ENCODE measurements around the gene CACNA1I.

The CACNA1I gene

DNA sequence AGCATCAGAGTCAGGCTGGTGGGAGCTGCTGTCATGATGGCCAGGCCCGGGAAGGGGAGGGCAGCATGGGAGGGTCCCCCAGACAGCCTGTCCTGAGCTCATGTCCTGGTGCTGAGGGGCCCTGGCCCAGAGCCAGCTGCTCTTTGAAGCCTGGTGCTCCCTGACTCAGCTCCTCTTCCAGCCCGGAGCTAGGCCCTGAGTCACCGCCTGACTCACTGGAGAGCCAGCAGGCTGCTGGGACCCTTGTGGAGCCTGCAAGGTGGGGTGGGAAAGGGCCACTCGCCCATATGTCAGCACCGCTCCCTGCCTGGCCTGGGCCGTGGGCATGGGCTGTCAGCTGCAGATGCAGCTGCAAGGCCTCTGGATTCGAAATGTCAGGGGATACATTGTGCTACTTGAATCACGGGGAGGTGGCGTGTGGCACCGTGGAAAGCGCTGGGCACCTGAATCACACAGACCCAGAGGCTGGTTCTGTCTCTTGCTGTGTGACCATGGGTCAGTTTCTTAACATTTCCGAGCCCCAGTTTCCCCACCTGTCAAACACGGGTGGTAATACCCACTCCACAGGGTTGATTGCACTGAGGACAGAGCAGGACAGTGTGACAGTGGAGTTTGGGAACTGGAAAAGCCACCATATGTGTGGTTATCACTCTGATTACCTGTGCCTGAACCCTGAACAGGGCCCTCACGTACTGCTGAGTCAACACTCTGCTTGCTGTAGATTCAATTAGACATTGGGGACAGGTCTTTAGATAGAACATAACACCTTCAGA is 4.4 kb downstream of the CACNA1I start:
- ATAC-seq = no peak
- no peak for DNase-seq
- Mint-ChIP-seq H3K27me3 (peaks cover 31% of the 10 kb centered on the region), H3K4me1 (no peaks in the 10 kb centered on the region), H3K9me3 (no peaks in the 10 kb centered on the region), H3K4me3 (no peak overlapping the region), H3K27ac (no peak overlapping the region)

GRCh38 chr22:39575552-39575825 is 4.9 kb downstream of the CACNA1I start:
- Mint-ChIP-seq H3K4me3 (no peak overlapping the region), H3K9me3 (no peaks in the 10 kb centered on the region), H3K27me3 (peaks cover 31% of the 10 kb centered on the region), H3K27ac (no peak overlapping the region), H3K4me1 (no peaks in the 10 kb centered on the region)
- no peak for ATAC-seq
- no peak for DNase-seq

GRCh38 chr22:39576027-39576426 is 5.5 kb downstream of the CACNA1I start:
- Mint-ChIP-seq H3K27me3 (peaks cover 31% of the 10 kb centered on the region), H3K9me3 (no peaks in the 10 kb centered on the region), H3K4me1 (no peaks in the 10 kb centered on the region), H3K4me3 (no peak overlapping the region), H3K27ac (no peak overlapping the region)
- DNase-seq (no peak), ATAC-seq (no peak)

DNA sequence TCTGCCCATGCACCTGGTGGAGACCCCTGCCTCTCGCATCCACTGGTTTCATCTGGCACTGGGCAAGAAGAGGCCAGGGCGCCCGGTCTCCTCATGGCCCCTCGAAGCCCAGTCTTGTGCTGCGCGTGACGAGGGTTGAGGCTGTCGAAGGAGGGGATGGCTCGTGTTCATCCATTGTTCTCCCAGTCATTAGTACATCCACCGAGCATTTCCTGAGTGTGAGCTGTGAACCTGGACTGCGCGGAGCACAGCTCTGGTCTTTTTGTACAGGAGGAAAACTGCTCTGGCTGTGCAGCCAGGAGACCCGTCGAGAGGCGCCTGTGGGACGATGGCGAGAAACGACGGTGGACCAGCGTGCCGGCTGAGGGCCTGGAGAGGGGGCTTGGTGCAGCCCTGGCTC is 6.8 kb downstream of the CACNA1I start:
- ATAC-seq = no peak
- H3K9me3 Mint-ChIP-seq = peaks cover 0 to under 1% of the 10 kb centered on the region in 2 donors
- no peak for DNase-seq
- no peak overlapping the region for H3K27ac Mint-ChIP-seq
- no peak overlapping the region for H3K4me3 Mint-ChIP-seq
- H3K4me1 Mint-ChIP-seq = no peaks in the 10 kb centered on the region
- peaks cover 26% of the 10 kb centered on the region for H3K27me3 Mint-ChIP-seq

DNA sequence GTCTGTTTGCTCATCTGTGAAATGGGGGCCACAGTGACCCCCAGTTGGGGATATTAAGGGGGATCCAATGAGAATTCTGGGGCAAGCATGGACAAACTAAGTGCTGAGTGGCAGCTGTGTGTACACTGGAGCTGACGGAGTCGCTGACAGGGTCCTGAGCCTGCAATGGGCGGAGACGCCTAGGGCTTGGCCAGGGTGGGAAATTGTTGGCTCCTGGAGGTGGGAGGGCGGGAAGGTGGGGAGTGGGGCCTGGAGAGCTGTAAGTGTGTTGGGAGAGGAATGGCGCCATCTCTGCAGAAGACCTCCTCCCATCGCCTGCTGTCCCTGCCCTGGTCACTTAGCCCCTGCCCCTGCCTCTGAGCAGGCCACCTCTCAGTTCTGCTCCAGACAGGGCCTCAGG is 7.3 kb downstream of the CACNA1I start:
- H3K4me3 Mint-ChIP-seq = no peak overlapping the region
- no peak overlapping the region for H3K27ac Mint-ChIP-seq
- DNase-seq = no peak
- peaks cover 4 to 6% of the 10 kb centered on the region in 2 donors for H3K9me3 Mint-ChIP-seq
- no peak for ATAC-seq
- H3K4me1 Mint-ChIP-seq = no peaks in the 10 kb centered on the region
- H3K27me3 Mint-ChIP-seq = peaks cover 26% of the 10 kb centered on the region

- no peak for ATAC-seq
- H3K27ac Mint-ChIP-seq = no peak overlapping the region
- peaks cover 33% of the 10 kb centered on the region for H3K27me3 Mint-ChIP-seq
- DNase-seq = no peak
- no peaks in the 10 kb centered on the region for H3K4me1 Mint-ChIP-seq
- peaks cover 12 to 15% of the 10 kb centered on the region in 2 donors for H3K9me3 Mint-ChIP-seq
- H3K4me3 Mint-ChIP-seq = no peak overlapping the region
These were observed 9.5 kb downstream of the CACNA1I start for GRCh38 chr22:39580006-39580441.

GRCh38 chr22:39580795-39581194 is 10.2 kb downstream of the CACNA1I start:
- DNase-seq (no peak), ATAC-seq (no peak)
- peaks cover 33% of the 10 kb centered on the region for H3K27me3 Mint-ChIP-seq
- H3K9me3 Mint-ChIP-seq = peaks cover 12 to 15% of the 10 kb centered on the region in 2 donors
- no peak overlapping the region for H3K27ac Mint-ChIP-seq
- H3K4me3 Mint-ChIP-seq = no peak overlapping the region
- no peaks in the 10 kb centered on the region for H3K4me1 Mint-ChIP-seq

DNA sequence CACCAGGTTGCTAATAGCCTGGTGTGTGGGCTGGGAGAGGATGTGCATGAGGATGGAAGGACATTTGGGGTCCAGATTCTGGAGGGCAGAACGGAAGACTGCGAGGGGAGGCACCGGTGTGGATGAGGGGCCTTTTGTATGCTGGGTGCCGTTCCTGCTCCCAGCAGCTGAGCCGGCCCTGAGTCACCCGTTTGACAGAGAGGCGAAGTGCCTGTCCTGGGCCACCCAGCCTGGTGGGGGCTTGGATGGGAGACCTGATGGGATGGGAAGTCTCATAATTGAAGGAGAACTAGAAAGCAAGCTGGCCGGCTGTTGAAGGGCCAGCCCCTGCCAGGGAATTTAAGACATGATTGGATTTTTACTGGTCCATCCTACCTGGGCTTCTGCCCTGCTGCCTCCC is 10.8 kb downstream of the CACNA1I start:
- no peak overlapping the region for H3K4me3 Mint-ChIP-seq
- ATAC-seq = no peak
- H3K4me1 Mint-ChIP-seq = no peaks in the 10 kb centered on the region
- H3K27me3 Mint-ChIP-seq = peaks cover 33% of the 10 kb centered on the region
- peaks cover 12 to 15% of the 10 kb centered on the region in 2 donors for H3K9me3 Mint-ChIP-seq
- H3K27ac Mint-ChIP-seq = no peak overlapping the region
- no peak for DNase-seq

DNA sequence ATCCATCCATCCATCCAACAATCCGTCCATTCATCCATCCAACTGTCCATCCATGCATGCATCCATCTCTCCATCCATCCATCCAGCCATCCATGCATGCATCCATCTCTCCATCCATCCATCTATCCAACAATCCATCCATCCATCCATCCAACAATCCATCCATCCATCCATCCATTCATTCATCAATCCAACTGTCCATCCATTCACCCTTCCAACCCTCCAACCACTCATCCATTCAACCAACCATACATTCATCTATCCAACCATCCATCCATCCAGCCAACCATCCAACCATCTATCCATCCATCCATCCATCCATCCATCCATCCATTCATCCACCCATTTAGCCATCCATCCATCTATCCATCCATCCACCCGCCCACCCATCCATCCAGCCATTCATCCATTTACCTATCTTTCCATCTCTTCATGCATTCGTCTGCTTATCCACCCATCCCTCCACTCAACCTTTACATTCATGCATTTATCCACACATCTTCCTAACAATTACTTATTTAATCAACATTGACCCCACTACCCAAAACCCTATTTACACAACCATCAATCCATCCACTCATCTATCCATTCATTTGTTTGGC is 12.6 kb downstream of the CACNA1I start:
- DNase-seq (no peak), ATAC-seq (no peak)
- Mint-ChIP-seq H3K9me3 (peaks cover 12 to 15% of the 10 kb centered on the region in 2 donors), H3K27me3 (peaks cover 20% of the 10 kb centered on the region), H3K4me1 (no peaks in the 10 kb centered on the region), H3K4me3 (no peak overlapping the region), H3K27ac (no peak overlapping the region)

- Mint-ChIP-seq H3K9me3 (no peaks in the 10 kb centered on the region), H3K27ac (no peak overlapping the region), H3K27me3 (no peaks in the 10 kb centered on the region), H3K4me3 (no peak overlapping the region), H3K4me1 (no peaks in the 10 kb centered on the region)
- no peak for ATAC-seq
- DNase-seq = no peak
These were observed 19.3 kb downstream of the CACNA1I start for GRCh38 chr22:39589875-39590274.

GRCh38 chr22:39592081-39593065 is 21.8 kb downstream of the CACNA1I start:
- DNase-seq (no peak), ATAC-seq (no peak)
- H3K27me3 Mint-ChIP-seq = peaks cover 18% of the 10 kb centered on the region
- H3K9me3 Mint-ChIP-seq = no peaks in the 10 kb centered on the region
- no peak overlapping the region for H3K4me3 Mint-ChIP-seq
- no peak overlapping the region for H3K27ac Mint-ChIP-seq
- peaks cover 1% of the 10 kb centered on the region for H3K4me1 Mint-ChIP-seq

DNA sequence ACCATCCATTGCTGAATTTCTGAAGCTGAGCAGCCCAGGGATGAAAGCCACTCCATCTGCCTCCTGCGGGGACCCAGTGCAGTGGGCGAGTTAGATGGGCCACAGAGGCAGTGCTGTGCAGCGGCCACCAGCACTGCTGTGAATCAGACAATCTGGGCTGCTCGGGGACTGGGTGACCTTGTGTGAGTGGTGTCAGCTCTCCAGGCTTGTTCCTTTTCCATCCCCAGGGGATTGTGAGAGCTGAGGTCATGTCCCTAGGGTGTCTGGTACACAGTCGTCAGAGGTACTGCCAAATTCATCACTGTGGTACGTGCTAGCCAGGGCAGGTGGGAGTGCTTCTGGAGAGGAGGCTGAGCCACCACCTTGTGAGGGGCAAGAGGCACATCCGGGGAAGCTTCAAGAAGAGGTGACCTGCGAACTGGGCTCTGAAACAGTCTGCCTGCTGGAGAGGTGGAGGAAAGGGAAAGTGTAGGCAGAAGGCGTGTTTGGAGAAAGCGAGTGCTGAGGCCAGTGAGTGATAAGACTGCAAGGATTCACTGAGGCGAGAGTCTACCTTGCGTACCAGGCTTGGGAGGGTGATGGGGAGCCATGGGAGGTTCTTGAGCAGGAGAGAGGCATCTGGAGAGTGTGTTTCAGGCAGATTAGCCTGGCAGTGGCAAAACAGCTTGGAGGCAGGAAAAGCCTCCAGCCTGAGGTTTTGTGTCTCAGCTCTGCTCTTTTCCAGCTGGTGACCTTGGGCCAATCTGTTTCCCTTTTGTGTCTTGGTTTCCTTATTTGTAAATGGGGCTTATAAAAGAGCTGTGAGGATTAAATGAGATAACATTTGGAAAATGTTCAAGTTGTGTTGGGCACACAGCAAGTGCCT is 22.7 kb downstream of the CACNA1I start:
- peaks cover 9% of the 10 kb centered on the region for H3K4me1 Mint-ChIP-seq
- H3K9me3 Mint-ChIP-seq = no peaks in the 10 kb centered on the region
- no peak overlapping the region for H3K4me3 Mint-ChIP-seq
- DNase-seq (no peak), ATAC-seq (no peak)
- peaks cover 27% of the 10 kb centered on the region for H3K27me3 Mint-ChIP-seq
- H3K27ac Mint-ChIP-seq = peak overlapping the region in 1 of 2 donors; percentile 22

DNA sequence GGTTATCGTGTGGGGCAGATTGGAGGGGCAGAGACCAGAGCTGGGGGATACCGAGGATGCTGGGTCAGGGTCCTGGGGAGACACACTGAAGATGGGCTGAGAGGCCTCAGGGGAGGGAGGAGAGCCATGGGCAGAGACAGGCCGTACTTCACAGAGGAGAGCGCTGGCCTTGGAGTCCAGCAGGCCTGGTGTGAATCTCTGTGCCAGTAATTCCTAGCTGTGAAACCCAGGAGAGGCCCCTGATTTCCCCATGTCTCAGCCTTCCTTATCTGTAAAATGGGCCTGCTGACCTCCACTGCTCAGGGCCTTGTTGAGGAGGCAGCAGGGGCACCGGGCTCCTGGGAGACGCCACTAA is 23.4 kb downstream of the CACNA1I start:
- Mint-ChIP-seq H3K4me1 (peaks cover 14% of the 10 kb centered on the region), H3K4me3 (no peak overlapping the region), H3K9me3 (no peaks in the 10 kb centered on the region), H3K27ac (no peak overlapping the region), H3K27me3 (peaks cover 33% of the 10 kb centered on the region)
- DNase-seq (no peak), ATAC-seq (no peak)

DNA sequence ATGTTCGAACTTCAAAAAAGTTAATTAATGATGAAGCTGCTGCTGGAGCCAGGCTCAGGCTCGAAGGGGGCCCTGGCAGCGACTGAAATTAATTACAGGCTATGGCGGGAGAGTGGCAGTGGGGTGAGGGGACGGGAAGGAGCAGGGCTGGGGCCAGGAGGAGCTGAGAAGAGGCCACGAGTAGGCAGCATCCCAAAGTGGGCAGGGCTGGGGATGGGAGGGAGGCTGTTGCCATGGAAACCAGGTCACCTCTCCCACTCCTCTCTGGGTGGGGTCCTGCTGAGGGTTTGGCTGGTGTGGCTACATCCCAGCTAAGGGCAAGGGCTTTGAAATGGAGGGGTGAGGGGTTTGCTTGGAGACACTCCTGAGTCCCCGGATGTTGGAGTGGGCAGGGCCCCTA is 23.9 kb downstream of the CACNA1I start:
- peaks cover 14% of the 10 kb centered on the region for H3K4me1 Mint-ChIP-seq
- peaks cover 33% of the 10 kb centered on the region for H3K27me3 Mint-ChIP-seq
- no peak for ATAC-seq
- H3K4me3 Mint-ChIP-seq = no peak overlapping the region
- DNase-seq = no peak
- no peak overlapping the region for H3K27ac Mint-ChIP-seq
- H3K9me3 Mint-ChIP-seq = no peaks in the 10 kb centered on the region

- H3K4me1 Mint-ChIP-seq = peaks cover 22% of the 10 kb centered on the region
- H3K9me3 Mint-ChIP-seq = no peaks in the 10 kb centered on the region
- no peak for ATAC-seq
- no peak for DNase-seq
- H3K27ac Mint-ChIP-seq = no peak overlapping the region
- no peak overlapping the region for H3K4me3 Mint-ChIP-seq
- H3K27me3 Mint-ChIP-seq = peaks cover 33% of the 10 kb centered on the region
These were observed 25.1 kb downstream of the CACNA1I start for GRCh38 chr22:39595622-39596172.

All from stimulated activated naive CD8-positive, alpha-beta T cell treated with anti-CD3 and anti-CD28 coated beads, Interleukin-15, amount 100 ng/mL, for 72 hours (primary cell).